ENCODE results near the gene ALDH18A1.
"Not testable (repeated sequence)": the region's sequence is repeated elsewhere in the genome, so short reads cannot be mapped to it uniquely, and the experiment has no call there.

ALDH18A1 gene

DNA sequence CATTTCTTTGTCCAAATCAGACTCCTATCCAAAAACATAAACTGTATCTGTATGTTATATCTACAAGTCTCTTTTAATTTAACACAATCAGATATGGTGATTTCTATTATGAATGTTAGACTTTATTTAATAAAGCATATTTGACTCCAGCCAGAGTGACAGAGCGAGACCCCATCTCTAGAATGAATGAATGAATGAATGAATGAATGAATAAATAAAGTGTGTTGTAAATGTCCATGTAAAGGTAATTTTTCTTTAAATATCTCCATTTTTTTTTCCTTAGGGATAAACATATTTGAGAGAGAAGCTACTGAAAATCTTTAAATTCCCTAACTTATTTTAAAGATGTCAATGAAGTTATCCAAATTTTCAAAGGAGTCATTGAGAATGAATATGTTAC, 18.1 kb upstream of the ALDH18A1 start:
- no peak overlapping the region for H3K4me3 ChIP-seq (ENCODE audit: extremely low read depth, insufficient read depth, low read length, poor library complexity, severe bottlenecking)
- H3K4me1 ChIP-seq (ENCODE audit: control insufficient read depth, insufficient read depth, low read length, poor library complexity, severe bottlenecking) = no peaks in the 10 kb centered on the region
- no CpG with 5 or more reads among the region's 1 CpG for WGBS, 2 experiments (ENCODE audit: insufficient coverage in 2 of 2)
- H3K36me3 ChIP-seq (ENCODE audit: control insufficient read depth, insufficient read depth, low read length) = peaks cover 55% of the 10 kb centered on the region
- H3K27ac ChIP-seq (ENCODE audit: low read depth, low read length, severe bottlenecking) = no peak overlapping the region
- H3K9me3 ChIP-seq (ENCODE audit: control insufficient read depth, low read length) = no peaks in the 10 kb centered on the region

DNA sequence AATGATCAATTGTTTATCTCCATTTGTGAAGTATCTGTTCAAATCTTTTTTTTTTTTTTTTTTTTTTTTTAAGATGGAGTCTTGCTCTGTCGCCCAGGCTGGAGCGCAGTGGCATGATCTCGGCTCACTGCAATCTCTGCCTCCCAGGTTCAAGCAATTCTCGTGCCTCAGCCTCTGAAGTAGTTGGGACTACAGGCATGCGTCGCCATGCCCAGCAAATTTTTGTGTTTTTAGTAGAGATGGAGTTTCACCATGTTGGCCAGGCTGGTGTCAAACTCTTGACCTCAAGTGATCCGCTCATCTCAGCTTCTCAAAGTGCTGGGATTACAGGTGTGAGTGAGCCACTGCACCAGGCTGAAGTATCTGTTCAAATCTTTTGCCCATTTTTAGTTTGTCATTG, 16.1 kb upstream of the ALDH18A1 start:
- not testable (repeated sequence) for H3K27ac ChIP-seq (ENCODE audit: low read depth, low read length, severe bottlenecking); H3K9me3 ChIP-seq (ENCODE audit: control insufficient read depth, low read length); H3K4me1 ChIP-seq (ENCODE audit: control insufficient read depth, insufficient read depth, low read length, poor library complexity, severe bottlenecking); H3K4me3 ChIP-seq (ENCODE audit: extremely low read depth, insufficient read depth, low read length, poor library complexity, severe bottlenecking)
- 92 to 93% methylated on average over 4 to 7 of the region's 7 CpGs for WGBS, 2 experiments (ENCODE audit: insufficient coverage in 2 of 2)
- peaks cover 53% of the 10 kb centered on the region for H3K36me3 ChIP-seq (ENCODE audit: control insufficient read depth, insufficient read depth, low read length)

DNA sequence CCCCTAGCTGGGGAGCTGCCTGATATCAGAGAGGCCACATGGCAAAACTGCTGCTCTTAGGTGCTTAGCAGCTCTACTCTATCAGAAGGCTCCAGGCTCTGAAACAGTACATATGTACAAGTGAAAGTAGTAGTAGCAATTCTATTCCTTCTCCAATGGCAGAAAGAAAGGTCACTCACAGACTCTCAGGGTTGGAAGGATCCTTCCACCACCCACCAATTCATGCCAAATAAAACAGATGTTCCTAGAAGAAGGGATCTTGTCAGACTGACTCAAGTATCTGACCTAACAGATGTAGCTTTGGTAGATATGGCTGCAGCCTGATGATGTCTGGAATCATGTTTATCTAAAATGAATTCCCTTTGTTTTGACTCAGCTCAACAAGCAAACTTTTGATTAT, 8.0 kb upstream of the ALDH18A1 start:
- H3K36me3 ChIP-seq (ENCODE audit: control insufficient read depth, insufficient read depth, low read length) = peaks cover 38% of the 10 kb centered on the region
- H3K27ac ChIP-seq (ENCODE audit: low read depth, low read length, severe bottlenecking) = no peak overlapping the region
- no peaks in the 10 kb centered on the region for H3K9me3 ChIP-seq (ENCODE audit: control insufficient read depth, low read length)
- H3K4me1 ChIP-seq (ENCODE audit: control insufficient read depth, insufficient read depth, low read length, poor library complexity, severe bottlenecking) = no peaks in the 10 kb centered on the region
- H3K4me3 ChIP-seq (ENCODE audit: extremely low read depth, insufficient read depth, low read length, poor library complexity, severe bottlenecking) = no peak overlapping the region

DNA sequence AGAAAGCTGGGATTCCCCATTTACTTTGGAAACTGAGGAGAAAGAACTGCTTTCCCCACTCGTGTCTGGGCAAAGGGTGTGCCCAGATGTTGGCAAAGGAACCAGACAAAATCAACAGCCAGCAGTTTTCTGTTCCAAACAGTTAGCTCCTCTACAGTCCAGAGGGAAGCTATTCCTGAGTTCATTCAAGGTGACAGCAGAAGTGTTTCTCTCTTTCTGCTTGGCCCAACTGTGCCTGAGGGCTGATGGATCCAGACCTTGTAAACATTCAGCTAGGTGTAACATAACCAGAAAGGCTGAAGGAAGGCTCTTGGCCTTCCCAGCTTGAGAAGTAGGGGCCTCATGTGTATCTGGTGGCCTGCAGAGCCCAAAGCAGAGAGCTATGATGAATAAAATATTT, 7.0 kb upstream of the ALDH18A1 start:
- H3K4me3 ChIP-seq (ENCODE audit: extremely low read depth, insufficient read depth, low read length, poor library complexity, severe bottlenecking) = no peak overlapping the region
- WGBS, 2 experiments (ENCODE audit: insufficient coverage in 2 of 2) = 89 to 100% methylated on average over 1 of the region's 1 CpG
- peaks cover 27% of the 10 kb centered on the region for H3K36me3 ChIP-seq (ENCODE audit: control insufficient read depth, insufficient read depth, low read length)
- H3K27ac ChIP-seq (ENCODE audit: low read depth, low read length, severe bottlenecking) = no peak overlapping the region
- no peaks in the 10 kb centered on the region for H3K4me1 ChIP-seq (ENCODE audit: control insufficient read depth, insufficient read depth, low read length, poor library complexity, severe bottlenecking)
- H3K9me3 ChIP-seq (ENCODE audit: control insufficient read depth, low read length) = no peaks in the 10 kb centered on the region

DNA sequence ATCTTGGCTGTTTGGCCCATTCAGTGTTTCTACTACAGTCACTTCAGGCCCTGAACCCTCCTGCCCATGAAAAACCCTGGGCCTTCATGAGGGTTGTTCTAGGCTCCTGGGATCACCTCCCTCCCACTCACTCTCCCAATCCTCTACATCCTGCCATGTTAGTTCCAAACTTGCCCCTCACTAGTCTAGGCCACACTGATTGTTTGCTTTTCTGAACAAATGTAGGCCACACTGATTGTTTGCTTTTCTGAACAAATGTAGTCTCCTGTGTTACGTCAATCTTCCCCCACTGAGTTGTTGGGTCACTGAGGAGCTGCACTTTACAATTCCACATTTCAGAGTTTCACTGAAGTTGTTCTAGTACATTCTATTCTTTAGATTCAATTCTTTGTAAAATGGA, 5.3 kb upstream of the ALDH18A1 start:
- Histone ChIP-seq H3K27ac (ENCODE audit: low read depth, low read length, severe bottlenecking) (no peak overlapping the region), H3K4me1 (ENCODE audit: control insufficient read depth, insufficient read depth, low read length, poor library complexity, severe bottlenecking) (no peaks in the 10 kb centered on the region), H3K36me3 (ENCODE audit: control insufficient read depth, insufficient read depth, low read length) (peaks cover 25% of the 10 kb centered on the region), H3K9me3 (ENCODE audit: control insufficient read depth, low read length) (no peaks in the 10 kb centered on the region), H3K4me3 (ENCODE audit: extremely low read depth, insufficient read depth, low read length, poor library complexity, severe bottlenecking) (no peak overlapping the region)
- 86% methylated on average over 1 of the region's 1 CpG; no CpG with 5 or more reads in 1 of the 2 experiments for WGBS, 2 experiments (ENCODE audit: insufficient coverage in 2 of 2)

DNA sequence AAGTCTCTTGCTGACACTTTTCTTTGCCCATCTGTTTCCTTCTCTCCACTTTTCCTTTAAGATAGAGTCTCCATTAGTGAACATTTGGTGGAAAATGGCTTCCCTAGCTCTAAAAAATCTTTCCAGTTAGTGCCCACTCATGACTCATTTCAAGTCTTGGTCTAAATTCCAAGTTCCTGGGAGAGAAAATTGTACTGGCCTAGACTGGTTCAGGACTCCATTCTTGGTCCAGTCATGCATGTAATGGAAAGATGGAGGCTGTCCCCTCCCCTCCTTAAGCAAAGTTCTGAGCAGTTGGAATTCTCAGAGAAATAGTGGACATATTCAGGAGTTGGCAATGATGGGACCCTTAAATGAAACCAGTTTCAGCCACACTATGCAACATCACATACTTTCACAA, 3.8 kb upstream of the ALDH18A1 start:
- Histone ChIP-seq H3K9me3 (ENCODE audit: control insufficient read depth, low read length) (no peaks in the 10 kb centered on the region), H3K36me3 (ENCODE audit: control insufficient read depth, insufficient read depth, low read length) (peaks cover 14% of the 10 kb centered on the region), H3K4me3 (ENCODE audit: extremely low read depth, insufficient read depth, low read length, poor library complexity, severe bottlenecking) (no peak overlapping the region), H3K4me1 (ENCODE audit: control insufficient read depth, insufficient read depth, low read length, poor library complexity, severe bottlenecking) (no peaks in the 10 kb centered on the region), H3K27ac (ENCODE audit: low read depth, low read length, severe bottlenecking) (no peak overlapping the region)

DNA sequence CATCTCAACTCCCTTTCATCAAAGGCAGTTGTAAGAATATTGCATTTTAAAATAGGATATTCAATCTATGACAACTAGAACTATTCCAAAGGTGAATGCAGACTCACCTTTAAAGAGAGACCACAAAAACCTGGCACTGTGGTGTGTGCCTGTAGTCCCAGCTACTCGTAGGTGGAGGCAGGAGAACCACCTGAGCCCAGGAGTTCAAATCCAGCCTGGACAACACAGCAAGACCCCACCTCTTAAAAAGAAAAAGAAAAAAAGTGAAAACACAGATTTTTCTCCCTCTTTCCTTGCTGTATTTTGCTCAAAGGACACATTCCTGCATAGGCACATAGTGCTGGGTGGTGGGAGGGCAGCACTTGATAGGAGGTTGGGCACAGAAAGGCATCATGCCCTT, 739 bp upstream of the ALDH18A1 start:
- Histone ChIP-seq H3K4me3 (ENCODE audit: extremely low read depth, insufficient read depth, low read length, poor library complexity, severe bottlenecking) (peak overlapping the region; percentile 75), H3K4me1 (ENCODE audit: control insufficient read depth, insufficient read depth, low read length, poor library complexity, severe bottlenecking) (no peaks in the 10 kb centered on the region), H3K27ac (ENCODE audit: low read depth, low read length, severe bottlenecking) (no peak overlapping the region), H3K36me3 (ENCODE audit: control insufficient read depth, insufficient read depth, low read length) (peaks cover 11% of the 10 kb centered on the region), H3K9me3 (ENCODE audit: control insufficient read depth, low read length) (peaks cover 3% of the 10 kb centered on the region)
- 43 to 67% methylated on average over 1 of the region's 1 CpG for whole genome bisulfite sequencing, 2 experiments (ENCODE audit: insufficient coverage in 2 of 2)

DNA sequence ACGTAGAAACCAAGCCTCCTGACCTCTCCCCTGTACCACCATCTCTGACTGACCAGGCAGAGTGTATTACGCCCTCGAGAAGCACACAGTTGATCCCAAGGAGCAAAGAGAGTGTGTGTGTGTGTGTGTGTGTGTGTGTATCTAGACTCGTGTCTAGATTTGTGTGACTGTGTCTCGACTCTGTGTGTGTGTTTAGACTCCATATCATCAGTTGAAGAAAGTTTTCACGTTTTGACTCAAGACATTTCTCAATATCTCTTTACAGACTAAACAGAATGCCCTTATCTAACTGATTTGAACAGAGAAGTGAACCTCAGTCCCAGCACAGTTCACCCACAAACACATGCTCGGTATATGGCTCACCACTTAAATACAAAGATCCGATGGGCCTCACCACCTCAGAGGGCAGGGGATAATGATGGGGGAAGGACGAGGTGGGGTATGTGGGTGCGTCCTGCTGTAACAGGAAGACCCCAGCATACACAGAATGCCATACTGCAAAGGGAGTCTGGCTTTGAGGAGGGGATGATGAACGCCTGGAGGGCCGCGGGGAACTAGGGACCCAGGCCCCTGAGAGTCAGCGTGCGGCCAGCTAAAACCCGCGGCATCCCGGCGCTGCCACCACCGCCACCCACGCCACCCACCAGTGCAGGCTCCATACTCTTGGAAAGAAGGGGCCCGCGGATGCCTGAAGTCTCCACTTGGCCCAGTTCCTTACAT, 780 bp downstream of the ALDH18A1 start:
- Histone ChIP-seq H3K36me3 (ENCODE audit: control insufficient read depth, insufficient read depth, low read length) (peaks cover 26% of the 10 kb centered on the region), H3K9me3 (ENCODE audit: control insufficient read depth, low read length) (peaks cover 13% of the 10 kb centered on the region), H3K27ac (ENCODE audit: low read depth, low read length, severe bottlenecking) (no peak overlapping the region), H3K4me3 (ENCODE audit: extremely low read depth, insufficient read depth, low read length, poor library complexity, severe bottlenecking) (peak overlapping the region; percentile 75), H3K4me1 (ENCODE audit: control insufficient read depth, insufficient read depth, low read length, poor library complexity, severe bottlenecking) (no peaks in the 10 kb centered on the region)
- WGBS, 2 experiments (ENCODE audit: insufficient coverage in 2 of 2) = 0 to 4% methylated on average over 8 to 15 of the region's 23 CpGs

DNA sequence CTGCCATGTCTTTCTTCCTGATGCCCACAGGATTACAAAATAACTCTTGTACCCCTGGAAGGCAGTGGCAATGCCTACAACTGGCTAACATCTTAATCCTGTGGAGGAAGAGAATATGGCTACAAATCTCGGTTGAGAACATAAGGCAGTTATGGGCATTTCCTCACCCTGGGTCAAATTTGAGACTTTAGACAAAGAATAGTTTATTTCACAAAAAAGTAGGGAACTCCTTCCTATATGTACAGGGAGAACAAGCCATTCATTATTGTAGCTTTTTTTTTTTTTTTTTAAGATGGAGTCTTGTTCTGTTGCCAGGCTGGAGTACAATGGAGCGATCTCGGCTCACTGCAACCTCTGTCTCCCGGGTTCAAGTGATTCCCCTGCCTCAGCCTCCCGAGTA, 2.6 kb downstream of the ALDH18A1 start:
- H3K4me3 ChIP-seq (ENCODE audit: extremely low read depth, insufficient read depth, low read length, poor library complexity, severe bottlenecking) = no peak overlapping the region
- WGBS, 2 experiments (ENCODE audit: insufficient coverage in 2 of 2) = 82 to 95% methylated on average over 2 to 5 of the region's 5 CpGs
- no peaks in the 10 kb centered on the region for H3K4me1 ChIP-seq (ENCODE audit: control insufficient read depth, insufficient read depth, low read length, poor library complexity, severe bottlenecking)
- peaks cover 13% of the 10 kb centered on the region for H3K9me3 ChIP-seq (ENCODE audit: control insufficient read depth, low read length)
- H3K27ac ChIP-seq (ENCODE audit: low read depth, low read length, severe bottlenecking) = no peak overlapping the region
- peaks cover 39% of the 10 kb centered on the region for H3K36me3 ChIP-seq (ENCODE audit: control insufficient read depth, insufficient read depth, low read length)

DNA sequence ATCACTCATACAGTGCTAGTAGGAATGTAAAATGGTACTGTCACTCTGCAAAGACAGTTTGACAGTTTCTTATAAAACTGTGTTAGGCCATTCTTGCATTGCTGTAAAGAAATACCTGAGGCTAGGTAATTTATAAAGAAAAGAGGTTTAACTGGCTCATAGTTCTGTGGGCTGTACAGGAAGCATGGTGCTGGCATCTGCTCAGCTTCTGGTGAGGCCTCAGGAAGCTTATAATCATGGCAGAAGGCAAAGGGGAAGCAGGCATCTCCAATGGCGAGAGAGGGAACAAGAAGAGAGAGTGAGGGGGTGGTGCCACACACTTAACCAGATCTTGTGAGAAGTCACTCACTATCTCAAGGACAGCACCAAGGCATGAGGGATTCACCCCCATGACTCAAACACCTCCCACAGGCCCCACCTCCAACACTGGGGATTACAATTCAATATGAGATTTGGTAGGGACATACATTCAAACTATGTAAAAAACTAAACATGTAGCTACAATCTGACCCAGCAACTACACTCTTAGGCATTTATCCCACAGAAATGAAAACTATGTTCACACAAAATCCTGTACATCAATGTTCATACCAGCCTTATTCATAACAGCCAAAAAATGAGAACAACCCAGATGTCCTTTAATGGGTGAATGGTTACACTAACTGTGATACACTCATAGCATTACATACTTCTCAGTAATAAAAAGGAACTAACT, 5.0 kb downstream of the ALDH18A1 start:
- no CpG with 5 or more reads among the region's 1 CpG for WGBS, 2 experiments (ENCODE audit: insufficient coverage in 2 of 2)

DNA sequence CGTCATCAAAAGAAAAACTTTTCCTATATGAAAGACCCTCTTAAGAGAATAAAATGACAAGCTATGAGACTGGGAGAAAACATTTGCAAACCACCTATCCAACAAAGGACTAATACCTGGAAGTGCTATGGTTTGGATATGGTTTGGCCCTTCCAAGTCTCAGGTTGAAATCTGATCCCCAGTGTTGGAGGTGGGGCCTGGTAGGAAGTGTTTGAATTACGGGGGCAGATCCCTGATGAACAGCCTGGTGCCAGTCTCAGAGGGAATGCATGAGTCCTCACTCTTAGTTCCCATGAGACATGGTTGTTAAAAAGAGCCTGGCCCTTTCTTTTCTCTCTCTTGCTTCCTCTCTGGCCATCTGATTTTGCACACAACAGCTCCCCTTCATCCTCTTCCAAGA, 6.3 kb downstream of the ALDH18A1 start:
- Histone ChIP-seq H3K36me3 (ENCODE audit: control insufficient read depth, insufficient read depth, low read length) (peaks cover 76% of the 10 kb centered on the region), H3K4me1 (ENCODE audit: control insufficient read depth, insufficient read depth, low read length, poor library complexity, severe bottlenecking) (no peaks in the 10 kb centered on the region), H3K27ac (ENCODE audit: low read depth, low read length, severe bottlenecking) (no peak overlapping the region), H3K9me3 (ENCODE audit: control insufficient read depth, low read length) (peaks cover 13% of the 10 kb centered on the region), H3K4me3 (ENCODE audit: extremely low read depth, insufficient read depth, low read length, poor library complexity, severe bottlenecking) (no peak overlapping the region)
- WGBS, 2 experiments (ENCODE audit: insufficient coverage in 2 of 2) = 100% methylated on average over 1 of the region's 2 CpGs; no CpG with 5 or more reads in 1 of the 2 experiments

More for the DNA sequence above, 5.0 kb downstream of the ALDH18A1 start:
- peaks cover 13% of the 10 kb centered on the region for H3K9me3 ChIP-seq (ENCODE audit: control insufficient read depth, low read length)
- H3K4me1 ChIP-seq (ENCODE audit: control insufficient read depth, insufficient read depth, low read length, poor library complexity, severe bottlenecking) = no peaks in the 10 kb centered on the region
- H3K4me3 ChIP-seq (ENCODE audit: extremely low read depth, insufficient read depth, low read length, poor library complexity, severe bottlenecking) = no peak overlapping the region
- peaks cover 63% of the 10 kb centered on the region for H3K36me3 ChIP-seq (ENCODE audit: control insufficient read depth, insufficient read depth, low read length)
- no peak overlapping the region for H3K27ac ChIP-seq (ENCODE audit: low read depth, low read length, severe bottlenecking)

Data from mesodermal cell (in vitro differentiated cells).